GM12891 (cell line): ENCODE results near the gene PLA2G4F.

Source experiments
- PAX5 ChIP-seq: IDR thresholded peaks from 2 replicates; pipeline ENCODE4 v1.6.1; 2011; ENCODE audit warnings: low read length, moderate library complexity, mild to moderate bottlenecking; ENCODE audit not compliant: insufficient read depth, severe bottlenecking
- POLR2A ChIP-seq: IDR thresholded peaks from 2 replicates; pipeline ENCODE4 v1.6.1; 2011; ENCODE audit warnings: low read depth, low read length, control low read depth
- POLR2AphosphoS5 ChIP-seq: IDR thresholded peaks from 2 replicates; pipeline ENCODE4 v1.6.1; 2011; ENCODE audit warnings: low read depth, low read length, control low read depth
- POU2F2 ChIP-seq: IDR thresholded peaks from 2 replicates; pipeline ENCODE4 v1.6.1; 2011; ENCODE audit warnings: low read depth, mild to moderate bottlenecking, control low read depth, low read length, moderate library complexity
- SPI1 ChIP-seq: IDR thresholded peaks from 2 replicates; pipeline ENCODE4 v1.6.1; 2011; ENCODE audit warnings: low read depth, low read length, control low read depth
- TAF1 ChIP-seq: IDR thresholded peaks from 2 replicates; pipeline ENCODE4 v1.6.1; 2011; ENCODE audit warnings: low read depth, low read length, control low read depth

DNA sequence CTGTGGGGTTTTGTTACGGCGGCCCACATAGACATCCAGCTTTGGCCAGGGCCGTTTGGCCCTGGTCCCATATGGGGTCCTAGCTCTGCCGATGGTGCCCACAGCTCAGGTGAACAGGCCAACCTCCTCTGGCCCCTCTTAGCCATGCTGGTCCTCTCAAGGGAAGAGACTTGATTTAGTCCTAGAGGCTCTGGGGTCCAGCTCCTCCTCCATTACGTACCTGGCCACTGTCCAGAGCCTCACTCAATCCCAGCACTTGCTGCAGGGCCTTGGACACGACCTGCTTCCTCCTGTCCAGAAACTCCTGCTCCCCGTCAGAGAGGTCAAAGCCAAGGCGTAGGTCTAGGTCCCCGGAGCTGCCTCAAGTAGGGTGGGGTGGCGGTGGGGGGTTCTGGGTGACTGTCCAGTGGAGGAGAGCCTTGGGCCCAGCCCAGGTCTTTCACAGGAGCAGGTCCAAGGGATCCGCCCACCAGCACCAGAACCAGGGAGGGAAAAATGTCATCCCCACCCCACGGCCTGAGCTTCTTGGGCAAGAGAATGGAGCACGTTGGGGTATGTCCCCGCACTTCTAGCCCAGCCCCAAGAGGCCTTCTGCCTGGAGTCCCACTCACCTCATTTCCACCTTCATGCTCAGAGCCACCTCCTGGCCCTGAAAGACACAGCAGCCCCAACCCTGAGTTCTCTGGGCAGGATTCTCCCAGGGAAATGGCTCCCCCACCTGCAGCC is 6.8 kb downstream of the PLA2G4F start:
- no peak for TF ChIP-seq POLR2A
- no peak for TF ChIP-seq POLR2AphosphoS5
- no peak for TF ChIP-seq SPI1
- TF ChIP-seq TAF1: no peak
- no peak for TF ChIP-seq PAX5
- TF ChIP-seq POU2F2: no peak
